Endothelial cell (in vitro differentiated cells): ENCODE data around the gene ATP11B. TPM values are rescaled to one million over a fixed set of nuclear protein-coding genes. Genes with fewer than 3 reads are reported as not detected.

Experiments
- DNase-seq: peaks from one replicate; pipeline ENCODE4 v3.0.0; 2021; ENCODE audit warnings: low spot score
- H3K27ac Mint-ChIP-seq: one replicate; pipeline ENCODE4 v1.8.0; 2021; ENCODE audit warnings: mixed read lengths, inconsistent platforms; ENCODE audit not compliant: unreplicated experiment
- H3K27me3 Mint-ChIP-seq: one replicate; pipeline ENCODE4 v1.8.0; 2021; ENCODE audit warnings: mild to moderate bottlenecking, moderate library complexity, mixed read lengths, inconsistent platforms; ENCODE audit not compliant: unreplicated experiment
- H3K36me3 Mint-ChIP-seq: one replicate; pipeline ENCODE4 v1.8.0; 2021; ENCODE audit warnings: mild to moderate bottlenecking, low read depth, mixed read lengths, inconsistent platforms; ENCODE audit not compliant: unreplicated experiment
- H3K4me1 Mint-ChIP-seq: one replicate; pipeline ENCODE4 v1.8.0; 2021; ENCODE audit warnings: mild to moderate bottlenecking, mixed read lengths, inconsistent platforms; ENCODE audit not compliant: unreplicated experiment
- H3K4me3 Mint-ChIP-seq: one replicate; pipeline ENCODE4 v1.8.0; 2021; ENCODE audit warnings: mild to moderate bottlenecking, mixed read lengths, inconsistent platforms; ENCODE audit not compliant: unreplicated experiment
- H3K9me3 Mint-ChIP-seq: one replicate; pipeline ENCODE4 v1.8.0; 2021; ENCODE audit warnings: mixed read lengths, inconsistent platforms; ENCODE audit not compliant: unreplicated experiment
- total RNA-seq: library from RNA; stranded (reverse); fragmentation: NEBNext Ultra II Directional; extraction: Animal tissue kit (Norgen Biotek cat#: 25700); gene quantifications from one replicate; pipeline ENCODE4 v1.2.1, GENCODE V29; 2021; ENCODE audit not compliant: unreplicated experiment
- TF ChIP-seq, protein P1 (sequence below): fragments of 200-600 bp; sonication (generic); IDR thresholded peaks from one replicate; pipeline ENCODE4 v1.5.0; 2021; ENCODE audit warnings: antibody characterized with exemption; ENCODE audit not compliant: unreplicated experiment

ATP11B gene
- total RNA-seq, 1 donor from 2014 or later = 45.3 TPM

- DNase-seq = no peak
- Mint-ChIP-seq H3K27me3 (no peaks in the 10 kb centered on the region), H3K9me3 (no peaks in the 10 kb centered on the region), H3K4me1 (no peaks in the 10 kb centered on the region), H3K4me3 (no peak overlapping the region), H3K27ac (no peak overlapping the region), H3K36me3 (no peaks in the 10 kb centered on the region)
- TF ChIP-seq, protein P1, sequence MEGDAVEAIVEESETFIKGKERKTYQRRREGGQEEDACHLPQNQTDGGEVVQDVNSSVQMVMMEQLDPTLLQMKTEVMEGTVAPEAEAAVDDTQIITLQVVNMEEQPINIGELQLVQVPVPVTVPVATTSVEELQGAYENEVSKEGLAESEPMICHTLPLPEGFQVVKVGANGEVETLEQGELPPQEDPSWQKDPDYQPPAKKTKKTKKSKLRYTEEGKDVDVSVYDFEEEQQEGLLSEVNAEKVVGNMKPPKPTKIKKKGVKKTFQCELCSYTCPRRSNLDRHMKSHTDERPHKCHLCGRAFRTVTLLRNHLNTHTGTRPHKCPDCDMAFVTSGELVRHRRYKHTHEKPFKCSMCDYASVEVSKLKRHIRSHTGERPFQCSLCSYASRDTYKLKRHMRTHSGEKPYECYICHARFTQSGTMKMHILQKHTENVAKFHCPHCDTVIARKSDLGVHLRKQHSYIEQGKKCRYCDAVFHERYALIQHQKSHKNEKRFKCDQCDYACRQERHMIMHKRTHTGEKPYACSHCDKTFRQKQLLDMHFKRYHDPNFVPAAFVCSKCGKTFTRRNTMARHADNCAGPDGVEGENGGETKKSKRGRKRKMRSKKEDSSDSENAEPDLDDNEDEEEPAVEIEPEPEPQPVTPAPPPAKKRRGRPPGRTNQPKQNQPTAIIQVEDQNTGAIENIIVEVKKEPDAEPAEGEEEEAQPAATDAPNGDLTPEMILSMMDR = no peak
These were observed 29.4 kb upstream of the ATP11B start for GRCh38 chr3:182763896-182764295.

- Mint-ChIP-seq H3K27ac (no peak overlapping the region), H3K27me3 (no peaks in the 10 kb centered on the region), H3K36me3 (no peaks in the 10 kb centered on the region), H3K9me3 (no peaks in the 10 kb centered on the region), H3K4me1 (no peaks in the 10 kb centered on the region), H3K4me3 (no peak overlapping the region)
- TF ChIP-seq, protein P1 = no peak
- DNase-seq = no peak
These were observed 28.0 kb upstream of the ATP11B start for GRCh38 chr3:182765287-182765686.

GRCh38 chr3:182766099-182766498, 27.2 kb upstream of the ATP11B start:
- H3K36me3 Mint-ChIP-seq = no peaks in the 10 kb centered on the region
- H3K4me3 Mint-ChIP-seq = no peak overlapping the region
- H3K27me3 Mint-ChIP-seq = no peaks in the 10 kb centered on the region
- no peak for DNase-seq
- no peaks in the 10 kb centered on the region for H3K9me3 Mint-ChIP-seq
- no peaks in the 10 kb centered on the region for H3K4me1 Mint-ChIP-seq
- no peak overlapping the region for H3K27ac Mint-ChIP-seq
- TF ChIP-seq, protein P1 = no peak

- H3K27me3 Mint-ChIP-seq = no peaks in the 10 kb centered on the region
- H3K9me3 Mint-ChIP-seq = no peaks in the 10 kb centered on the region
- DNase-seq = no peak
- no peaks in the 10 kb centered on the region for H3K36me3 Mint-ChIP-seq
- no peak overlapping the region for H3K4me3 Mint-ChIP-seq
- no peaks in the 10 kb centered on the region for H3K4me1 Mint-ChIP-seq
- TF ChIP-seq, protein P1 = no peak
- no peak overlapping the region for H3K27ac Mint-ChIP-seq
These were observed 24.9 kb upstream of the ATP11B start for GRCh38 chr3:182768413-182768812.

DNA sequence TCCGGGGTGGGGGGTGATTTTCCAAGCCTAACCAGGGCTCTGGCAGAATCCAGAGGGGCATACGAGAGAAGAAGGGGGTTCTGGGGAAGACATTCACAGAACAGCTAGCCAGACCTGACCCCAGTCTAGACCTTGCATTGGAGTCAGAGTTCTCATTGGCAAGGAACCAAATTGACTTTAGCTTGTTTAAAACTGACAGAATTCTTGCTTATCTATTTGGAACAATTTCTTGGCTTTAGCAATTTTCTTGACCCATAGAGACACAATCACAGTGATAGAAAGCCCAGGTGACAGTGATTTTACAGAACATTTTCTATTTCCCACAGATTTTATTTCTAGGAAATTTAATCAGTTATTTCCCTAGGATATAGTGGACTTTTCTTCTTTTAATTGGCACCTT, 23.6 kb upstream of the ATP11B start:
- no peaks in the 10 kb centered on the region for H3K36me3 Mint-ChIP-seq
- peaks cover 2% of the 10 kb centered on the region for H3K27me3 Mint-ChIP-seq
- H3K9me3 Mint-ChIP-seq = no peaks in the 10 kb centered on the region
- DNase-seq = no peak
- TF ChIP-seq, protein P1 = no peak
- no peak overlapping the region for H3K4me3 Mint-ChIP-seq
- no peak overlapping the region for H3K27ac Mint-ChIP-seq
- H3K4me1 Mint-ChIP-seq = no peaks in the 10 kb centered on the region
